HEK293 (cell line): ENCODE data around the gene RASA3.
A peak's percentile ranks its signal among the peaks of the same experiment; 100 is the strongest.
"Not testable (repeated sequence)": the region's sequence is repeated elsewhere in the genome, so short reads cannot be mapped to it uniquely, and the experiment has no call there.

Experiments
- CTCF ChIA-PET: fragments of 350-600 bp; formaldehyde crosslinking; extraction: SDS; loops from one replicate; lab custom pipeline; 2021; ENCODE audit warnings: antibody characterized with exemption; lab: Yijun Ruan, JAX
- POLR2A ChIA-PET: fragments of 300-600 bp; formaldehyde crosslinking; extraction: SDS; loops from one replicate; lab custom pipeline; 2020; ENCODE audit warnings: antibody characterized with exemption, inconsistent platforms; lab: Yijun Ruan, JAX
- H3K27ac ChIP-seq: fragments of 200-500 bp; sonication (Bioruptor generic); 2 replicates; pipeline ENCODE4 v1.5.1; 2014; ENCODE audit warnings: low read depth, low read length, control low read depth, inconsistent platforms; ENCODE audit errors: extremely low read depth
- H3K36me3 ChIP-seq, 2 experiments: fragments of 200-500 bp in 1 of 2; sonication (Bioruptor generic) in 1 of 2; 1 replicate in 1 of 2; 2 replicates in 1 of 2; pipeline ENCODE4 v1.5.1; 2014 to 2017; ENCODE audit warnings: inconsistent platforms in 2 of 2, low read length in 2 of 2; ENCODE audit not compliant: control insufficient read depth in 2 of 2, insufficient read depth in 1 of 2
- H3K4me1 ChIP-seq: fragments of 200-500 bp; sonication (Bioruptor generic); 2 replicates; pipeline ENCODE4 v1.5.1; 2014; ENCODE audit warnings: mild to moderate bottlenecking, low read length, inconsistent platforms; ENCODE audit not compliant: control insufficient read depth, insufficient read depth
- H3K4me3 ChIP-seq: 2 replicates; pipeline ENCODE4 v1.5.1; 2011; ENCODE audit warnings: low read depth, mild to moderate bottlenecking, control low read depth, low read length, moderate library complexity
- H3K9me3 ChIP-seq: fragments of 200-500 bp; sonication (Bioruptor generic); 2 replicates; pipeline ENCODE4 v1.5.1; 2014; ENCODE audit warnings: low read depth, low read length, inconsistent platforms; ENCODE audit not compliant: control insufficient read depth, insufficient read depth
- BCL11B ChIP-seq: fragments of 450-650 bp; formaldehyde crosslinking; IDR thresholded peaks from 2 replicates; pipeline ENCODE4 v1.5.1; 2016; ENCODE audit warnings: low read depth, missing biosample characterization, missing genetic modification characterization
- GFI1B ChIP-seq: fragments of 450-650 bp; formaldehyde crosslinking; IDR thresholded peaks from 2 replicates; pipeline ENCODE4 v1.5.1; 2016; ENCODE audit warnings: missing biosample characterization, missing genetic modification characterization
- GLIS1 ChIP-seq: fragments of 450-650 bp; formaldehyde crosslinking; IDR thresholded peaks from 2 replicates; pipeline ENCODE4 v1.5.1; 2016; ENCODE audit warnings: missing biosample characterization, missing genetic modification characterization
- GLIS2 ChIP-seq: fragments of 450-650 bp; formaldehyde crosslinking; IDR thresholded peaks from 2 replicates; pipeline ENCODE4 v1.5.1; 2016; ENCODE audit warnings: missing biosample characterization, missing genetic modification characterization
- IKZF3 ChIP-seq: fragments of 450-650 bp; IDR thresholded peaks from 2 replicates; pipeline ENCODE4 v1.5.0; 2018; ENCODE audit warnings: missing biosample characterization, mild to moderate bottlenecking, missing genetic modification characterization, moderate library complexity
- MZF1 ChIP-seq: fragments of 450-650 bp; formaldehyde crosslinking; IDR thresholded peaks from 2 replicates; pipeline ENCODE4 v1.5.1; 2017; ENCODE audit warnings: missing biosample characterization, missing genetic modification characterization, borderline replicate concordance
- SCRT1 ChIP-seq: fragments of 450-650 bp; formaldehyde crosslinking; IDR thresholded peaks from 2 replicates; pipeline ENCODE4 v1.5.1; 2016; ENCODE audit warnings: missing biosample characterization, missing genetic modification characterization, borderline replicate concordance
- ZBTB17 ChIP-seq: fragments of 450-650 bp; formaldehyde crosslinking; IDR thresholded peaks from 2 replicates; pipeline ENCODE4 v1.5.1; 2016; ENCODE audit warnings: missing biosample characterization, missing genetic modification characterization
- ZFHX2 ChIP-seq: fragments of 450-650 bp; formaldehyde crosslinking; conservative IDR thresholded peaks from 2 replicates; pipeline ENCODE4 v1.5.1; 2016; ENCODE audit warnings: missing biosample characterization, missing genetic modification characterization
- ZIC2 ChIP-seq: fragments of 450-650 bp; formaldehyde crosslinking; IDR thresholded peaks from 2 replicates; pipeline ENCODE4 v1.5.1; 2016; ENCODE audit warnings: missing biosample characterization, missing genetic modification characterization
- ZNF19 ChIP-seq: fragments of 450-650 bp; formaldehyde crosslinking; IDR thresholded peaks from 2 replicates; pipeline ENCODE4; 2016; ENCODE audit warnings: missing biosample characterization, missing genetic modification characterization, low read depth
- ZNF202 ChIP-seq: fragments of 450-650 bp; formaldehyde crosslinking; IDR thresholded peaks from 2 replicates; pipeline ENCODE4 v1.5.1; 2016; ENCODE audit warnings: missing biosample characterization, missing genetic modification characterization, borderline replicate concordance
- ZNF37A ChIP-seq: fragments of 450-650 bp; IDR thresholded peaks from 2 replicates; pipeline ENCODE4 v1.5.1; 2018; ENCODE audit warnings: missing biosample characterization, missing genetic modification characterization
- ZNF473 ChIP-seq: fragments of 450-650 bp; formaldehyde crosslinking; IDR thresholded peaks from 2 replicates; pipeline ENCODE4 v1.5.1; 2017; ENCODE audit warnings: missing biosample characterization, missing genetic modification characterization
- ZNF510 ChIP-seq: fragments of 450-650 bp; formaldehyde crosslinking; IDR thresholded peaks from 2 replicates; pipeline ENCODE4 v1.5.1; 2018; ENCODE audit warnings: mild to moderate bottlenecking, missing genetic modification characterization, missing biosample characterization; ENCODE audit not compliant: insufficient replicate concordance
- ZNF530 ChIP-seq: fragments of 450-650 bp; formaldehyde crosslinking; IDR thresholded peaks from 2 replicates; pipeline ENCODE4 v1.5.1; 2016; ENCODE audit warnings: low read depth, missing biosample characterization, missing genetic modification characterization
- ZNF549 ChIP-seq: fragments of 450-650 bp; IDR thresholded peaks from 2 replicates; pipeline ENCODE4 v1.5.1; 2018; ENCODE audit warnings: missing biosample characterization, missing genetic modification characterization, mild to moderate bottlenecking, inconsistent platforms, moderate library complexity
- ZNF571 ChIP-seq: fragments of 450-650 bp; formaldehyde crosslinking; IDR thresholded peaks from 2 replicates; pipeline ENCODE4 v1.5.0; 2017; ENCODE audit warnings: missing biosample characterization, missing genetic modification characterization
- ZNF596 ChIP-seq: fragments of 450-650 bp; IDR thresholded peaks from 2 replicates; pipeline ENCODE4 v1.5.0; 2018; ENCODE audit warnings: missing biosample characterization, mild to moderate bottlenecking, missing genetic modification characterization, moderate library complexity
- ZNF621 ChIP-seq: fragments of 450-650 bp; formaldehyde crosslinking; IDR thresholded peaks from 2 replicates; pipeline ENCODE4 v1.5.1; 2017; ENCODE audit warnings: missing biosample characterization, missing genetic modification characterization
- ZNF791 ChIP-seq: fragments of 450-650 bp; formaldehyde crosslinking; IDR thresholded peaks from 2 replicates; pipeline ENCODE4 v1.5.1; 2016; ENCODE audit warnings: missing biosample characterization, missing genetic modification characterization
- ZSCAN16 ChIP-seq: fragments of 450-650 bp; formaldehyde crosslinking; IDR thresholded peaks from 2 replicates; pipeline ENCODE4 v1.5.1; 2016; ENCODE audit warnings: missing biosample characterization, missing genetic modification characterization
- ZXDB ChIP-seq: fragments of 450-650 bp; formaldehyde crosslinking; IDR thresholded peaks from 2 replicates; pipeline ENCODE4 v1.5.1; 2016; ENCODE audit warnings: missing biosample characterization, missing genetic modification characterization
- TF ChIP-seq, protein P1 (sequence below): fragments of 450-650 bp; formaldehyde crosslinking; IDR thresholded peaks from 2 replicates; pipeline ENCODE4 v1.5.1; 2016; ENCODE audit warnings: missing biosample characterization, missing genetic modification characterization
- TF ChIP-seq, protein P2 (sequence below): fragments of 450-650 bp; formaldehyde crosslinking; IDR thresholded peaks from 2 replicates; pipeline ENCODE4 v1.5.1; 2017; ENCODE audit warnings: missing biosample characterization, mild to moderate bottlenecking, missing genetic modification characterization, moderate library complexity
- TF ChIP-seq, protein P3 (sequence below): fragments of 450-650 bp; formaldehyde crosslinking; IDR thresholded peaks from 2 replicates; pipeline ENCODE4 v1.5.1; 2016; ENCODE audit warnings: missing biosample characterization, missing genetic modification characterization, low read depth

The RASA3 gene

DNA sequence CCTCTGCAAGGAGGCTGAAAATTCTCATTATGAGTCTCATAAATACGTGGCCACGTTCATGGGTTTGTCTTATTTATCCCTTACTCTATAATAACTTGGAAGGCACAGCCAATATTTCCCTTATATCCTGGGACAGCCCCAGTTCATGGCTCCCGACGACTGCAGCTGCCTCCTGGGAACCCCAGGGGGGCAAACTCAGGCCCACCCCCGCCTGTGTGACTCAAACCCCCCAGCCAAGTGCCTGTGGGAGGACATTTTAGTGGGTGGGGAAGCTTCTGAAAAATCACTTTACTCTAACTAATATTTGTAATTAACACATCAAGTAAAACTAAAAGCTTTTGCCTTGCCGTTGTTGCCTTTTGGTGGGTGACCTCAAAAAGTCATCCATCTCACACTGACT, 14.3 kb downstream of the RASA3 start:
- Histone ChIP-seq H3K9me3 (no peaks in the 10 kb centered on the region), H3K36me3 (no peaks in the 10 kb centered on the region), H3K4me3 (no peak overlapping the region), H3K4me1 (no peaks in the 10 kb centered on the region), H3K27ac (no peak overlapping the region)
- ChIA-PET CTCF (no interaction called here), POLR2A (interaction anchor here (1.1 kb wide), 1 partner anchor 13 kb away, joined by 3 read pairs; no protein-coding TSS in a partner anchor)
- TF ChIP-seq ZNF596 (tag by site-specific recombination) (no peak), SCRT1 (tag by site-specific recombination) (no peak), ZNF19 (no peak), ZFHX2 (peak; percentile 48), GLIS2 (tag by site-specific recombination) (0 out of 2 replicates have a peak, but pooled peaks have one; percentile 15), GLIS1 (tag by site-specific recombination) (peak; percentile 54), ZNF202 (tag by site-specific recombination) (no peak), MZF1 (tag by site-specific recombination) (no peak)

DNA sequence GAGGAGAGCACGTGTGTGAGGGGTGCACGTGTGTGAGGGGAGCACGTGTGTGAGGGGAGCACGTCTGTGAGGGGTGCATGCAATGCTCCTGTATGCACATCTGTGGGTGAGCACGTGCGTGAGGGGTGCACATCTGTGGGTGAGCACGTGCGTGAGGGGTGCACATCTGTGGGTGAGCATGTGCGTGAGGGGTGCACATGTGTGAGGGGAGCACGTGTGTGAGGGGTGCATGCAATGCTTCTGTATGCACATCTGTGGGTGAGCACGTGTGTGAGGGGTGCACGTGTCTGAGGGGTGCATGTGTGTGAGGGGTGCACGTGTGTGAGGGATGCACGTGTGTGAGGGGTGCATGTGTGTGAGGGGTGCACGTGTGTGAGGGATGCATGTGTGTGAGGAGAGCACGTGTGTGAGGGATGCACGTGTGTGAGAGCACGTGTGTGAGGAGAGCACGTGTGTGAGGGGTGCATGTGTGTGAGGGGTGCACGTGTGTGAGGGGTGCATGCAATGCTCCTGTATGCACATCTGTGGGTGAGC, 15.0 kb downstream of the RASA3 start:
- CTCF ChIA-PET, H3K9me3 ChIP-seq, H3K27ac ChIP-seq, H3K36me3 ChIP-seq, POLR2A ChIA-PET, H3K4me1 ChIP-seq, H3K4me3 ChIP-seq: not testable (repeated sequence)

DNA sequence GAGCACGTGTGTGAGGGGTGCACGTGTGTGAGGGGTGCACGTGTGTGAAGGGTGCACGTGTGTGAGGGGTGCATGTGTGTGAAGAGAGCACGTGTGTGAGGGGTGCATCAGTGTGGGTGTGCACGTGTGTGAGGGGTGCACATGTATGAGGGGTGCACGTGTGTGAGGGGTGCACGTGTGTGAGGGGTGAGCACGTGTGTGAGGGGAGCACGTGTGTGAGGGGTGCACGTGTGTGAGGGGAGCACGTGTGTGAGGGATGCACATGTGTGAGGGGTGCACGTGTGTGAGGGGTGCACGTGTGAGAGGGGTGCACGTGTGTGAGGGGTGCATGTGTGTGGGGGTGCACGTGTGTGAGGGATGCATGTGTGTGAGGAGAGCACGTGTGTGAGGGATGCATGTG, 15.7 kb downstream of the RASA3 start:
- CTCF ChIA-PET, result no interaction called here
- Histone ChIP-seq H3K4me1 (no peaks in the 10 kb centered on the region), H3K36me3 (no peaks in the 10 kb centered on the region), H3K27ac (no peak overlapping the region), H3K9me3 (no peaks in the 10 kb centered on the region), H3K4me3 (no peak overlapping the region)
- POLR2A ChIA-PET, result no interaction called here
- TF ChIP-seq ZXDB (tag by site-specific recombination) (no peak), IKZF3 (tag by site-specific recombination) (no peak), ZNF549 (no peak), ZIC2 (tag by site-specific recombination) (no peak), ZNF473 (tag by site-specific recombination) (no peak), GFI1B (tag by site-specific recombination) (no peak), ZBTB17 (tag by site-specific recombination) (no peak), ZNF791 (tag by site-specific recombination) (no peak), ZNF37A (tag by site-specific recombination) (no peak), ZNF571 (tag by site-specific recombination) (no peak), ZSCAN16 (no peak), BCL11B (no peak), ZNF621 (tag by site-specific recombination) (no peak), ZNF510 (no peak), ZNF530 (no peak)
- TF ChIP-seq, protein P1, sequence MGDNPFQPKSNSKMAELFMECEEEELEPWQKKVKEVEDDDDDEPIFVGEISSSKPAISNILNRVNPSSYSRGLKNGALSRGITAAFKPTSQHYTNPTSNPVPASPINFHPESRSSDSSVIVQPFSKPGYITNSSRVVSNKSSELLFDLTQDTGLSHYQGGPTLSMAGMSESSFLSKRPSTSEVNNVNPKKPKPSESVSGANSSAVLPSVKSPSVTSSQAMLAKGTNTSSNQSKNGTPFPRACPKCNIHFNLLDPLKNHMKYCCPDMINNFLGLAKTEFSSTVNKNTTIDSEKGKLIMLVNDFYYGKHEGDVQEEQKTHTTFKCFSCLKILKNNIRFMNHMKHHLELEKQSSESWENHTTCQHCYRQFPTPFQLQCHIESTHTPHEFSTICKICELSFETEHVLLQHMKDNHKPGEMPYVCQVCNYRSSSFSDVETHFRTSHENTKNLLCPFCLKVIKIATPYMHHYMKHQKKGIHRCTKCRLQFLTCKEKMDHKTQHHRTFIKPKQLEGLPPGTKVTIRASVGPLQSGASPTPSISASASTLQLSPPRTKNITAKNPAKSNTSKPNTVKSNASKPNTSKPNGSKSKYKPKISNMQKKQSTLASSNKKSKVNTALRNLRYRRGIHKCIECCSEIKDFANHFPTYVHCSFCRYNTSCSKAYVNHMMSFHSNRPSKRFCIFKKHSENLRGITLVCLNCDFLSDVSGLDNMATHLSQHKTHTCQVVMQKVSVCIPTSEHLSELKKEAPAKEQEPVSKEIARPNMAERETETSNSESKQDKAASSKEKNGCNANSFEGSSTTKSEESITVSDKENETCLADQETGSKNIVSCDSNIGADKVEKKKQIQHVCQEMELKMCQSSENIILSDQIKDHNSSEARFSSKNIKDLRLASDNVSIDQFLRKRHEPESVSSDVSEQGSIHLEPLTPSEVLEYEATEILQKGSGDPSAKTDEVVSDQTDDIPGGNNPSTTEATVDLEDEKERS (tag by site-specific recombination), result no peak
- TF ChIP-seq, protein P2, sequence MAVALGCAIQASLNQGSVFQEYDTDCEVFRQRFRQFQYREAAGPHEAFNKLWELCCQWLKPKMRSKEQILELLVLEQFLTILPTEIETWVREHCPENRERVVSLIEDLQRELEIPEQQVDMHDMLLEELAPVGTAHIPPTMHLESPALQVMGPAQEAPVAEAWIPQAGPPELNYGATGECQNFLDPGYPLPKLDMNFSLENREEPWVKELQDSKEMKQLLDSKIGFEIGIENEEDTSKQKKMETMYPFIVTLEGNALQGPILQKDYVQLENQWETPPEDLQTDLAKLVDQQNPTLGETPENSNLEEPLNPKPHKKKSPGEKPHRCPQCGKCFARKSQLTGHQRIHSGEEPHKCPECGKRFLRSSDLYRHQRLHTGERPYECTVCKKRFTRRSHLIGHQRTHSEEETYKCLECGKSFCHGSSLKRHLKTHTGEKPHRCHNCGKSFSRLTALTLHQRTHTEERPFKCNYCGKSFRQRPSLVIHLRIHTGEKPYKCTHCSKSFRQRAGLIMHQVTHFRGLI (tag by site-specific recombination), result no peak
- TF ChIP-seq, protein P3, sequence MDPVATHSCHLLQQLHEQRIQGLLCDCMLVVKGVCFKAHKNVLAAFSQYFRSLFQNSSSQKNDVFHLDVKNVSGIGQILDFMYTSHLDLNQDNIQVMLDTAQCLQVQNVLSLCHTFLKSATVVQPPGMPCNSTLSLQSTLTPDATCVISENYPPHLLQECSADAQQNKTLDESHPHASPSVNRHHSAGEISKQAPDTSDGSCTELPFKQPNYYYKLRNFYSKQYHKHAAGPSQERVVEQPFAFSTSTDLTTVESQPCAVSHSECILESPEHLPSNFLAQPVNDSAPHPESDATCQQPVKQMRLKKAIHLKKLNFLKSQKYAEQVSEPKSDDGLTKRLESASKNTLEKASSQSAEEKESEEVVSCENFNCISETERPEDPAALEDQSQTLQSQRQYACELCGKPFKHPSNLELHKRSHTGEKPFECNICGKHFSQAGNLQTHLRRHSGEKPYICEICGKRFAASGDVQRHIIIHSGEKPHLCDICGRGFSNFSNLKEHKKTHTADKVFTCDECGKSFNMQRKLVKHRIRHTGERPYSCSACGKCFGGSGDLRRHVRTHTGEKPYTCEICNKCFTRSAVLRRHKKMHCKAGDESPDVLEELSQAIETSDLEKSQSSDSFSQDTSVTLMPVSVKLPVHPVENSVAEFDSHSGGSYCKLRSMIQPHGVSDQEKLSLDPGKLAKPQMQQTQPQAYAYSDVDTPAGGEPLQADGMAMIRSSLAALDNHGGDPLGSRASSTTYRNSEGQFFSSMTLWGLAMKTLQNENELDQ (tag by site-specific recombination), result no peak
